Activated T-cell treated with anti-CD3 and anti-CD28 coated beads for 24 hours (primary cell): ENCODE data around the gene CCDC174.

ENCODE experiments used
- DNase-seq: peaks from one replicate; pipeline ENCODE4 v3.0.0-alpha.2; 2020; ENCODE audit warnings: low read depth

Gene CCDC174

DNA sequence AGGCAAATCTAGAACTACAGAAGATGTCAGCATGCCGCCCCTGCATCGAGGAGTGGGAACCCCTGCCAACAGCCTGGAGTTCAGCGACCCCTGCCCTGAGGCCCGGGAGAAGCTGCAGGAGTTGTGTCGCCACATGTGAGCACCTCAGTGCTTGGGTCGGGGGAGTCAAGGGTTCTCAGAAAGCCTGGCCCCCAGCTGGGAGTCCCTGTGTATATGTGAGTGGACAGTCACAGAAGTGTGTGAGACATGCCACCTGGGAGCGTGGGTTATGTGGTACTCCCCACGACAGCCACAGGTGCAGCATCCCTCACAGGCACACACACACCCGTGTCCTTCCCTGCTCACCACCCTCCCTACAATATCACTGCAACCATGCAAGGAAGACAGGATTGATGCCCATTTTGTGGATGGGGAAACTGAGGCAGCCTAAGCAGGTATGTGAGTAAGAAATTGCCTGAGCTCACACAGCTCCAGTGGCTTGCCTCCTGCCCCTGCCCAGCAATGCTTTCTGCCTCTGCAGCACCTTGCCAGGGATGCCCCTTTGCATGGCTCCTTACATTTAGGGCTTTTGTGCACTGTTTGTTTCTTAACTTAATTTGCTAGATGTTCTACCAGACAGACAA lies 51.7 kb downstream of the CCDC174 start:
- no peak for DNase-seq

GRCh38 chr3:14703791-14704190 lies 52.2 kb downstream of the CCDC174 start:
- DNase-seq = no peak

DNA sequence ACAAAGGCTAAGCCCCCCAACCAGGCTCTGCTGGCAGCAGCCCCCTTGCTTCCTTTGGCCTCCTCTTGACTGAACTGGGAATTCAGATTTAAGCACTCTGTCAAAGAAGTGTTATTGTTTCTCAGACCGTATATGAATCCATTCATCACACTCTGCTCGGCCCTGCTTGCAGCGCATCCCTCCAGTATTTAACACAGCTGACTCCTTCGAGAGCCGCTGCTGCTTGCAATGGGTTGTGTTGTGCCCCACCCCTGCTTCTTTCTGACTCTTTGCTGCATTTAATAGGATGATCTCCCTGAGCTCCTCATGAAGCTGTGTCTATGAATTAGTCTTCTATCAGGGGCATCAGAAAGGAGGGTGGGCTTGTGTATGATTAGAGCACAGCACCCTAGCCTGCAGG lies 54.5 kb downstream of the CCDC174 start:
- no peak for DNase-seq

DNA sequence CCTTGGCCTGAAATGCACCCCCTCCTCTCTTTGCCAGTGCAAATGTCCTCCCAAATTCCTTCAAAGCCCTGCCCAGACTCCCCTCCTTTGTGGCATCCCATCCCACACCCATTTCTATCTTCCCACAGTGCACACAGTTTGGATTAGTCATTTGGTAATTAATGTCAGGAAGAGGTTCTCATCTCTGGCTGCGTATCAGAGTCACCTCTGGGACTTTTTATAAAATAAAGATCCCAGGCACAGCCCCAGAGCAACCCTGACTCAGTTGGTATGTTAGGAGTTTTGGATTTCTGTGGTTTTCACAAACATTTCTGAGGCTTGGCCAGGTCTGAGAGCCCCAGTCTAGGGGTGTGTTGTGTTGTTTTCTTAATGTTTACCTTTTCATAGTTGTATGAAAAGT lies 65.0 kb downstream of the CCDC174 start:
- DNase-seq = no peak

GRCh38 chr3:14717307-14717706 lies 65.7 kb downstream of the CCDC174 start:
- DNase-seq = no peak

DNA sequence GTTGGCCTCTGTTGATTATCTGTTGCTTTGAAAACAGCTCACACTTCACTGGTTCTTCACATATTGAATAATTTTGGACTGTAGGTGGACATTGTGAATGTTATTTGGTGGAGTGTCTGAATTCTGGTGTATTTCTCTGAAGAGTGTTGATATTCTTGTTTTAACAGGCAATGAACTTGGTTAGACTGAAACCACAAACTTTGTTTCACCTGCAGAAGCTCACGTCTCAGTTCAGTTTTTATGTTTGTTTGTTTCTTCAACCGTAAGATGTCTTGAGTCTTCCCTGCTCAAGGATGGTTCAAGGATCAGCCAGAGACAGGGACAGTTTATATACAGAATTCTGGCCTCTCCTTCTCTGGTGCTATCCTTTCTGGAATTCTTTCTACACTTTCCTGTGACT lies 67.0 kb downstream of the CCDC174 start:
- DNase-seq = no peak

DNA sequence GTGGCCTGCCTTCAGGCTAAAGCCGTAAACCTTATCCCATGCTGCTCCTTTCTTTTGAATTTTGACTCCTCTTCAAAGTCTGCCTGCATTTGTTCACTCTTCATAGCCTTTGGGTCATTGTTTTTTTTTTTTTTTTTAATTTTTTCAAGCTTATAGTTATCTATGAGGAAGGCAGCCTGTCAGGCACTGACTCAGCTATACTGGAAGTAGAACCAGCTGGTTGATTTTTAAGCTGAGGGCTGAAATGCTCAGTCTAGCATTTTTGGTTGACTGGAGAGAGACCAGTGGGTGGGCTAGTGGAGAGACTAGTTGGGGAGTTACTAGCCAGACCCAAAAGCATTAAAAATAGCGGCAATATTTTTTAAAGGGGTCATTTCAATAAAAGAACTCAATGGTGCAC lies 67.4 kb downstream of the CCDC174 start:
- no peak for DNase-seq

DNA sequence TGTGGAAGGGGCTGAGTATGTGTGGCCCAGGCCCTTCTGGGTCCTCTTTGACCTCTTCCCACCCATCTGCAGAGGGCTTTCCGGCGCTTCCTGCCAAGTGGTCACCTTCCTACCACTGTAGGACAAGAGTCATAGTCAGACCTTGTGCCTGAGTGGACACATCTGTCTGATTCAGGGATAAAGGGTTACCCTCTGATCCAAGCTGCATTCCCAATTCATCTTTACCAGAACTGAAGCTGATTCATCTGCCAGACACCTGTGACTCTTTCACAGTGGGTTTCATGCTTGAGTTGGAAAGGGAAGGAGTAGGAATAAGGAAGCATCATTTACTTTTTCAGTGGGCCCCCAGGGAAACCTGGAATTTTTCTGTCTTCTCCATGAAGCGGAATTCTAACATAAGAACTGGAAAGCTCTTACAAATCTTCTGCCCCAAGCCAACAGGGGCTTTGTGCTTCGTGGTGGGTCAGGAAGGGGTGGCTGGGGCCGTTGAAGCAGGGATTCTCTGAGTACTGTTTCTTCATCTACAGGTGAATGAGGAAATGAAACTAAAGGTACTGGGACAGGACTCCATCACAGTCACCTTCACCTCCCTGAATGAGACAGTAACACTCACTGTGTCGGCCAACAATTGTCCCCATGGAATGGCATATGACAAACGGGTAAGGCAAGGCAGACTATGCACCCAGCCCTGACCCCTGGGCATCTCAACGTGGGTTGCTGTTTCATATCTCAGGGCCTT lies 69.7 kb downstream of the CCDC174 start:
- DNase-seq = no peak
